ENCODE measurements around the gene SIAH3. TPM values are rescaled to one million over a fixed set of nuclear protein-coding genes. Genes with fewer than 3 reads are reported as not detected.

Gene SIAH3
- polyA plus RNA-seq, 1 donor from 2014 or later = 4.9 TPM

DNA sequence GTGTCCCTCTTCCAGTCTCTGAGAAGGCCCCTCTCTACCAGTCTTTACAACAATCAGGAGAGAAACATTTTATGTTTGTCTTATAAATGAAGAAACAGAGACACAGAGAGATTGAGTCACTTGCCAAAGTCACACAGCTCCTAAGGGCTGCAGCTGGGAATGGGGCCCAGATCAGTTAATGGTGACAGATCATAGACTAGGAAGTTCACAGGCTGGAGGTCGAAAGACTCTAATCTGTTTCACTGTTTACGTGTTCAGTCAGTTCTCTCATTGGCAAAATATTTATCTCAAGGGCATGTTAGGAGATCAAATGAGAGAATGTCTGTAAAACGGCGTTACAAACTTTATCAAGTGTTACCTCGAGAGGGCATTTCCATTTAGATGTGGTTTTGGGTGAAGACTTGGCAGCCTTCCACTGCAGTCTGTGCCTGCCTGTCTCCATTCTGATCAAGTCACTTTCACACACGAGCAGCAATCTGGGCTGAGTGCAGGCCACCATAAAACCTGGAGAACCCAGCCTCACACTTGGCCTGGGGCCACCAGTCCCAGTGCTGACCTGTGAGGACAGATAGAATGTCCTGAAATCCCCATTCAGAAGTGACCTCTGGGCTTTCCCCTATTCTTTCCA lies 65.1 kb downstream of the SIAH3 start:
- no peak overlapping the region for H3K4me2 ChIP-seq (ENCODE audit: low read length)
- H3F3A ChIP-seq (ENCODE audit: insufficient read depth, low read length, poor library complexity, severe bottlenecking) = no peaks in the 10 kb centered on the region
- H4K20me1 ChIP-seq (ENCODE audit: insufficient read depth) = no peaks in the 10 kb centered on the region
- H3K27me3 ChIP-seq (ENCODE audit: insufficient read depth, low read depth, low read length) = no peaks in the 10 kb centered on the region
- TF ChIP-seq TAF1 (IDR thresholded peaks at IDR 0.05; ENCODE audit: low read depth) = no peak
- TF ChIP-seq EZH2 (IDR thresholded peaks at IDR 0.05; ENCODE audit: borderline replicate concordance, insufficient read depth, low read length, poor library complexity, severe bottlenecking) = no peak
- TF ChIP-seq, protein P1, sequence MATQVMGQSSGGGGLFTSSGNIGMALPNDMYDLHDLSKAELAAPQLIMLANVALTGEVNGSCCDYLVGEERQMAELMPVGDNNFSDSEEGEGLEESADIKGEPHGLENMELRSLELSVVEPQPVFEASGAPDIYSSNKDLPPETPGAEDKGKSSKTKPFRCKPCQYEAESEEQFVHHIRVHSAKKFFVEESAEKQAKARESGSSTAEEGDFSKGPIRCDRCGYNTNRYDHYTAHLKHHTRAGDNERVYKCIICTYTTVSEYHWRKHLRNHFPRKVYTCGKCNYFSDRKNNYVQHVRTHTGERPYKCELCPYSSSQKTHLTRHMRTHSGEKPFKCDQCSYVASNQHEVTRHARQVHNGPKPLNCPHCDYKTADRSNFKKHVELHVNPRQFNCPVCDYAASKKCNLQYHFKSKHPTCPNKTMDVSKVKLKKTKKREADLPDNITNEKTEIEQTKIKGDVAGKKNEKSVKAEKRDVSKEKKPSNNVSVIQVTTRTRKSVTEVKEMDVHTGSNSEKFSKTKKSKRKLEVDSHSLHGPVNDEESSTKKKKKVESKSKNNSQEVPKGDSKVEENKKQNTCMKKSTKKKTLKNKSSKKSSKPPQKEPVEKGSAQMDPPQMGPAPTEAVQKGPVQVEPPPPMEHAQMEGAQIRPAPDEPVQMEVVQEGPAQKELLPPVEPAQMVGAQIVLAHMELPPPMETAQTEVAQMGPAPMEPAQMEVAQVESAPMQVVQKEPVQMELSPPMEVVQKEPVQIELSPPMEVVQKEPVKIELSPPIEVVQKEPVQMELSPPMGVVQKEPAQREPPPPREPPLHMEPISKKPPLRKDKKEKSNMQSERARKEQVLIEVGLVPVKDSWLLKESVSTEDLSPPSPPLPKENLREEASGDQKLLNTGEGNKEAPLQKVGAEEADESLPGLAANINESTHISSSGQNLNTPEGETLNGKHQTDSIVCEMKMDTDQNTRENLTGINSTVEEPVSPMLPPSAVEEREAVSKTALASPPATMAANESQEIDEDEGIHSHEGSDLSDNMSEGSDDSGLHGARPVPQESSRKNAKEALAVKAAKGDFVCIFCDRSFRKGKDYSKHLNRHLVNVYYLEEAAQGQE (IDR thresholded peaks at IDR 0.05; ENCODE audit: borderline replicate concordance) = no peak
- no peak for TF ChIP-seq SMC3 (conservative IDR thresholded peaks at IDR 0.05; ENCODE audit: poor library complexity)
- no peak for TF ChIP-seq EP300 (conservative IDR thresholded peaks at IDR 0.05; ENCODE audit: poor library complexity, severe bottlenecking)
- TF ChIP-seq RAD21 (conservative IDR thresholded peaks at IDR 0.05) = no peak
- TF ChIP-seq POLR2AphosphoS5 (IDR thresholded peaks at IDR 0.05) = no peak
- TF ChIP-seq, protein P2, sequence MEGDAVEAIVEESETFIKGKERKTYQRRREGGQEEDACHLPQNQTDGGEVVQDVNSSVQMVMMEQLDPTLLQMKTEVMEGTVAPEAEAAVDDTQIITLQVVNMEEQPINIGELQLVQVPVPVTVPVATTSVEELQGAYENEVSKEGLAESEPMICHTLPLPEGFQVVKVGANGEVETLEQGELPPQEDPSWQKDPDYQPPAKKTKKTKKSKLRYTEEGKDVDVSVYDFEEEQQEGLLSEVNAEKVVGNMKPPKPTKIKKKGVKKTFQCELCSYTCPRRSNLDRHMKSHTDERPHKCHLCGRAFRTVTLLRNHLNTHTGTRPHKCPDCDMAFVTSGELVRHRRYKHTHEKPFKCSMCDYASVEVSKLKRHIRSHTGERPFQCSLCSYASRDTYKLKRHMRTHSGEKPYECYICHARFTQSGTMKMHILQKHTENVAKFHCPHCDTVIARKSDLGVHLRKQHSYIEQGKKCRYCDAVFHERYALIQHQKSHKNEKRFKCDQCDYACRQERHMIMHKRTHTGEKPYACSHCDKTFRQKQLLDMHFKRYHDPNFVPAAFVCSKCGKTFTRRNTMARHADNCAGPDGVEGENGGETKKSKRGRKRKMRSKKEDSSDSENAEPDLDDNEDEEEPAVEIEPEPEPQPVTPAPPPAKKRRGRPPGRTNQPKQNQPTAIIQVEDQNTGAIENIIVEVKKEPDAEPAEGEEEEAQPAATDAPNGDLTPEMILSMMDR (IDR thresholded peaks at IDR 0.05; ENCODE audit: poor library complexity, severe bottlenecking) = no peak
- TF ChIP-seq MXI1 (conservative IDR thresholded peaks at IDR 0.05; ENCODE audit: poor library complexity, severe bottlenecking) = no peak
- H3K9me2 ChIP-seq (ENCODE audit: insufficient read depth, low read length) = no peaks in the 10 kb centered on the region
- no peak overlapping the region for H3K27ac ChIP-seq (ENCODE audit: low read length)
- H3K4me3 ChIP-seq (ENCODE audit: low read length) = no peak overlapping the region
- H3K36me3 ChIP-seq (ENCODE audit: insufficient read depth, low read length) = no peaks in the 10 kb centered on the region
- H2AFZ ChIP-seq (ENCODE audit: low read depth, low read length) = no peak overlapping the region
- no peaks in the 10 kb centered on the region for H3K9me3 ChIP-seq (ENCODE audit: low read length)
- no peaks in the 10 kb centered on the region for H3K79me2 ChIP-seq (replicated peaks; ENCODE audit: insufficient read depth, low read length)
- H3K9ac ChIP-seq (ENCODE audit: low read length) = no peak overlapping the region

DNA sequence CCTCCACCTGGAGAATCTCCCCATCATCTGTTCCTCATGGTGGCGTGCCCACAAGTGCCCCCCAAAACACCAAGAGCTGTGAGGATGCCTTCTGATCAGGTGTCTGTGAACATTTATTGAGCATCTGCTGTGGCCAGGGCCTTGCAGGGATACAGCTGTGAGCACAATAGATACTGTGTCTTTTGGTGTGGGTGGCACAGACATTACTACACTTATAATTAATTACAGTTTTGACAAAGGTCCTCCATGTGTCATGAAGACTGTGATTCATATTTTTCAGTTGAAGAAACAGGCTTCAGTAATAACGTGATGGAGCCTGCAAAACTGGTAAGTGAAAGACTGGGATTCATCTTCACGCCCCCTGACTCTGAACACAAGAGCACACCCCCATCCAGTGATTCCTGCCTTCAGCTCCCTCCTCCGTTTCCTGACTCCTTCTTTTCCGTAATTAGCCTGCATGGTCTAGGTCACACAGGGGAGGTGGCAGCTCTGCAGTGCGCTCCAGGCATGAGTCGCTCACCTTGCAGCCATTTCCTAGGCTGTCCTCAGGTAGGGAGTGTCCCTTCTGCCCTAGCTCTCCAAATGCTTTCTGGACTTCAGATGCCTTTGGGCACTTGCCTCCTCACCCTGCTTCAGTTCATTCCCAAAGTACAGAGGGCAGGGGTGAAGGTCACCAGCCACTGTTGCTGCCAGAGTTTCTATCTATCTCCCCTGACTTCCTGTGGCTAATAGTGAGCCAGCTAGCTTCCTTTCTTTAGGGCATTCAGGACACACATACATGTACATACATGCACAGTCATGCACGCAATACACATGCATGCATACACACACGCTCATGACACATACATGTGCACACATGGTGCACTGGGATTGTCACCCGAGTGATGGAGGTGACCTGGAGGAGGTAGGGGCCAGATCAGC lies 66.5 kb downstream of the SIAH3 start:
- no peaks in the 10 kb centered on the region for H3K9me2 ChIP-seq (ENCODE audit: insufficient read depth, low read length)
- no peaks in the 10 kb centered on the region for H3K36me3 ChIP-seq (ENCODE audit: insufficient read depth, low read length)
- H4K20me1 ChIP-seq (ENCODE audit: insufficient read depth) = no peaks in the 10 kb centered on the region
- no peak overlapping the region for H3K27ac ChIP-seq (ENCODE audit: low read length)
- H3K27me3 ChIP-seq (ENCODE audit: insufficient read depth, low read depth, low read length) = no peaks in the 10 kb centered on the region
- H3F3A ChIP-seq (ENCODE audit: insufficient read depth, low read length, poor library complexity, severe bottlenecking) = no peaks in the 10 kb centered on the region
- H3K9ac ChIP-seq (ENCODE audit: low read length) = no peak overlapping the region
- H3K9me3 ChIP-seq (ENCODE audit: low read length) = no peaks in the 10 kb centered on the region
- TF ChIP-seq TAF1 (IDR thresholded peaks at IDR 0.05; ENCODE audit: low read depth) = no peak
- no peak for TF ChIP-seq RAD21 (conservative IDR thresholded peaks at IDR 0.05)
- TF ChIP-seq EZH2 (IDR thresholded peaks at IDR 0.05; ENCODE audit: borderline replicate concordance, insufficient read depth, low read length, poor library complexity, severe bottlenecking) = no peak
- TF ChIP-seq MXI1 (conservative IDR thresholded peaks at IDR 0.05; ENCODE audit: poor library complexity, severe bottlenecking) = no peak
- TF ChIP-seq, protein P1 (IDR thresholded peaks at IDR 0.05; ENCODE audit: borderline replicate concordance) = no peak
- TF ChIP-seq SMC3 (conservative IDR thresholded peaks at IDR 0.05; ENCODE audit: poor library complexity) = no peak
- TF ChIP-seq, protein P2 (IDR thresholded peaks at IDR 0.05; ENCODE audit: poor library complexity, severe bottlenecking) = no peak
- no peak for TF ChIP-seq POLR2AphosphoS5 (IDR thresholded peaks at IDR 0.05)
- no peak for TF ChIP-seq EP300 (conservative IDR thresholded peaks at IDR 0.05; ENCODE audit: poor library complexity, severe bottlenecking)
- H3K4me2 ChIP-seq (ENCODE audit: low read length) = no peak overlapping the region
- H2AFZ ChIP-seq (ENCODE audit: low read depth, low read length) = no peak overlapping the region
- no peak overlapping the region for H3K4me3 ChIP-seq (ENCODE audit: low read length)
- H3K79me2 ChIP-seq (replicated peaks; ENCODE audit: insufficient read depth, low read length) = no peaks in the 10 kb centered on the region

Measured in neural cell (in vitro differentiated cells).